Endothelial cell of umbilical vein (primary cell): ENCODE data around the gene CDC37L1. TPM values are rescaled to one million over a fixed set of nuclear protein-coding genes. Genes with fewer than 3 reads are reported as not detected.

ENCODE experiments used
- BruUV-seq: library from RNA; stranded (reverse); fragments of 400-500 nt; replicated peaks from 2 replicates; lab custom pipeline; 2021; lab: Mats Ljungman, UMichigan
- CTCF ChIA-PET: fragments of 300-600, 350-600 bp; sonication (Branson Sonifier 250); formaldehyde crosslinking; loops from one replicate; lab custom pipeline; 2021; ENCODE audit warnings: antibody characterized with exemption, inconsistent platforms; lab: Charles Lee
- POLR2A ChIA-PET: fragments of 300-600, 350-600 bp; sonication (Branson Sonifier 250); formaldehyde crosslinking; loops from one replicate; lab custom pipeline; 2021; ENCODE audit warnings: antibody characterized with exemption, inconsistent platforms; lab: Charles Lee
- DNase-seq: peaks from one replicate; pipeline ENCODE4 v3.0.0-alpha.2; 2011; ENCODE audit warnings: low read depth, low spot score
- FAIRE-seq: peaks from 2 replicates; lab custom pipeline; 2011; peaks lifted over from hg19 to GRCh38; lab: Jason Lieb, UNC
- H2AFZ ChIP-seq: 2 replicates; pipeline ENCODE4 v1.6.0; 2012; ENCODE audit warnings: low read depth, low read length, control low read depth, inconsistent platforms
- H3K27ac ChIP-seq: 2 replicates; pipeline ENCODE4 v1.5.1; 2011; ENCODE audit warnings: low read depth, mild to moderate bottlenecking, control low read depth, low read length, moderate library complexity; ENCODE audit not compliant: insufficient read depth
- H3K27me3 ChIP-seq, 2 experiments: 2 replicates each; pipeline versions ENCODE4 v1.6.0 to v1.6.1; 2011; ENCODE audit warnings: low read length in 2 of 2, mixed read lengths in 1 of 2; ENCODE audit not compliant: control insufficient read depth in 2 of 2, insufficient read depth in 2 of 2
- H3K36me3 ChIP-seq, 2 experiments: 2 replicates in 1 of 2; 3 replicates in 1 of 2; pipeline ENCODE4 v1.5.1; 2011; ENCODE audit warnings: low read length in 2 of 2, mild to moderate bottlenecking in 1 of 2, moderate library complexity in 1 of 2; ENCODE audit not compliant: control insufficient read depth in 2 of 2, insufficient read depth in 2 of 2; ENCODE audit errors: extremely low read depth in 1 of 2
- H3K4me1 ChIP-seq: 3 replicates; pipeline ENCODE4 v1.5.1; 2011; ENCODE audit warnings: mild to moderate bottlenecking, low read length; ENCODE audit not compliant: control insufficient read depth, insufficient read depth; ENCODE audit errors: extremely low read depth
- H3K4me2 ChIP-seq: 2 replicates; pipeline ENCODE4 v1.6.1; 2011; ENCODE audit warnings: low read length, control low read depth, mixed read lengths; ENCODE audit not compliant: insufficient read depth
- H3K4me3 ChIP-seq, 3 experiments: fragments of 200-600 bp in 1 of 3; sonication (generic), shearing (Covaris generic) in 1 of 3; replicated peaks in 1 of 3; 2 replicates each; pipeline ENCODE4 v1.5.1; 2011 to 2016; ENCODE audit warnings: control low read depth in 3 of 3, low read length in 3 of 3, mild to moderate bottlenecking in 2 of 3, inconsistent platforms in 1 of 3, low read depth in 1 of 3, moderate library complexity in 1 of 3; ENCODE audit not compliant: insufficient read depth in 1 of 3
- H3K79me2 ChIP-seq: 2 replicates; pipeline ENCODE4 v1.6.0; 2012; ENCODE audit warnings: low read length, inconsistent platforms; ENCODE audit not compliant: control insufficient read depth, insufficient read depth
- H3K9ac ChIP-seq: replicated peaks from 2 replicates; pipeline ENCODE3; 2011; ENCODE audit warnings: low read length, control low read depth; ENCODE audit not compliant: insufficient read depth; ENCODE audit errors: extremely low read depth
- H3K9me1 ChIP-seq: replicated peaks from 3 replicates; pipeline ENCODE4 v1.6.0; 2011; ENCODE audit warnings: mild to moderate bottlenecking, low read length; ENCODE audit not compliant: control insufficient read depth, insufficient read depth; ENCODE audit errors: extremely low read depth
- H3K9me3 ChIP-seq: replicated peaks from 2 replicates; pipeline ENCODE4 v1.5.1; 2012; ENCODE audit warnings: low read length, inconsistent platforms; ENCODE audit not compliant: control insufficient read depth, insufficient read depth
- H4K20me1 ChIP-seq: replicated peaks from 2 replicates; pipeline ENCODE3; 2011; ENCODE audit warnings: mild to moderate bottlenecking, low read length; ENCODE audit not compliant: control insufficient read depth, insufficient read depth; ENCODE audit errors: extremely low read depth
- CTCF ChIP-seq, 2 donors: IDR thresholded peaks; 1 replicate in 1 of 2; 2 replicates in 1 of 2; pipeline ENCODE4 v1.5.1; 2011; ENCODE audit warnings: low read length in 2 of 2, mild to moderate bottlenecking in 2 of 2, moderate library complexity in 2 of 2, control low read depth in 1 of 2, inconsistent platforms in 1 of 2, low read depth in 1 of 2; ENCODE audit not compliant: insufficient read depth in 1 of 2; ENCODE audit errors: extremely low read depth in 1 of 2
- EZH2 ChIP-seq: IDR thresholded peaks from 2 replicates; pipeline ENCODE4 v1.6.1; 2012; ENCODE audit warnings: borderline replicate concordance, low read depth, mild to moderate bottlenecking, moderate library complexity, low read length, inconsistent platforms; ENCODE audit not compliant: severe bottlenecking
- FOS ChIP-seq: IDR thresholded peaks from 2 replicates; pipeline ENCODE4 v1.6.1; 2011; ENCODE audit warnings: mild to moderate bottlenecking, low read length, moderate library complexity, borderline replicate concordance; ENCODE audit not compliant: insufficient read depth
- GATA2 ChIP-seq: IDR thresholded peaks from 2 replicates; pipeline ENCODE4 v1.7.0; 2011; ENCODE audit warnings: low read depth, mild to moderate bottlenecking, moderate library complexity, mixed read lengths, low read length; ENCODE audit not compliant: insufficient read length, insufficient read depth
- JUN ChIP-seq: IDR thresholded peaks from 2 replicates; pipeline ENCODE4 v1.6.1; 2011; ENCODE audit warnings: borderline replicate concordance, low read depth; ENCODE audit not compliant: insufficient read length, insufficient read depth
- MAX ChIP-seq: IDR thresholded peaks from 2 replicates; pipeline ENCODE4 v1.6.1; 2011; ENCODE audit not compliant: insufficient read depth, insufficient read length
- MYC ChIP-seq: IDR thresholded peaks from one replicate; pipeline ENCODE4 v1.6.1; 2011; ENCODE audit warnings: mild to moderate bottlenecking, low read depth, low read length
- POLR2A ChIP-seq: IDR thresholded peaks from 2 replicates; pipeline ENCODE4 v1.6.1; 2012; ENCODE audit warnings: low read depth, mild to moderate bottlenecking, control low read depth, low read length
- POLR2AphosphoS5 ChIP-seq: IDR thresholded peaks from 2 replicates; pipeline ENCODE4 v1.6.1; 2012; ENCODE audit warnings: low read depth, mild to moderate bottlenecking, control low read depth, low read length, moderate library complexity; ENCODE audit not compliant: insufficient read depth
- dilution Hi-C: fragments of 300-500 bp; cut with MboI; formaldehyde crosslinking; loops from one replicate; pipeline ENCODE4 v1.15.0; 2019; ENCODE audit warnings: low sequenced_read_pairs; ENCODE audit not compliant: extremely low pct_ligation_motif_present
- intact Hi-C: fragments of 100-400 bp; cut with micrococcal nuclease; formaldehyde crosslinking; loops from one replicate; pipeline ENCODE4 v1.10.0; 2022
- polyA plus RNA-seq, 4 experiments: library from polyadenylated mRNA; depleted of rRNA in 3 of 4; stranded (reverse) in 3 of 4; unstranded in 1 of 4; fragments of >200 nt; gene quantifications; 2 replicates each; pipeline versions ENCODE4 v1.2.1 to v1.2.3, GENCODE V29; 2011 to 2012; ENCODE audit warnings: missing spikeins in 1 of 4
- total RNA-seq: library from RNA; stranded (reverse); gene quantifications from 2 replicates; pipeline ENCODE4 v1.2.3, GENCODE V29; 2021

The CDC37L1 gene
- total and polyA plus RNA-seq, 2 donors (not counting 3 experiments of a cell fraction or from before 2014, with no cell fraction given), result 2.6 to 6.8 TPM

- H3K27ac ChIP-seq, result no peak overlapping the region
- intact Hi-C loops (loop anchor here (10.0 kb wide), 1 partner anchor 1150 kb away; the partner anchor contains the start of gene RFX3), dilution Hi-C loops (no loop called here)
- H3K9me1 ChIP-seq, result no peaks in the 10 kb centered on the region
- peaks cover 1% of the 10 kb centered on the region for H3K79me2 ChIP-seq
- no peak overlapping the region for H3K4me2 ChIP-seq
- DNase-seq, result no peak
- H3K36me3 ChIP-seq, result no peaks in the 10 kb centered on the region
- ChIA-PET POLR2A (no interaction called here), CTCF (interaction anchor here (1.2 to 1.6 kb wide), 2 partner anchors 9 to 12 kb away, joined by 4 to 5 read pairs; partner anchors contain the start of genes PLPP6 and SPATA6L)
- no peaks in the 10 kb centered on the region for H3K4me1 ChIP-seq
- BruUV-seq, result no TSS peak
- H3K27me3 ChIP-seq, result no peaks in the 10 kb centered on the region
- no peaks in the 10 kb centered on the region for H4K20me1 ChIP-seq
- FAIRE-seq, result no peak
- H2AFZ ChIP-seq, result no peak overlapping the region
- no peak for TF ChIP-seq GATA2
- TF ChIP-seq POLR2AphosphoS5, result no peak
- no peak for TF ChIP-seq POLR2A
- TF ChIP-seq CTCF (IDR thresholded peaks at IDR 0.05; ENCODE audit: extremely low read depth in 1 of 2, insufficient read depth in 1 of 2, low read depth in 1 of 2, low read length in 2 of 2), result no peak
- TF ChIP-seq EZH2, result no peak
- TF ChIP-seq FOS, result no peak
- no peak for TF ChIP-seq MYC
- no peak for TF ChIP-seq JUN
- TF ChIP-seq MAX, result no peak
- no peak overlapping the region for H3K9ac ChIP-seq
- H3K9me3 ChIP-seq, result no peaks in the 10 kb centered on the region
- no peak overlapping the region for H3K4me3 ChIP-seq
These were observed 4.6 kb upstream of the CDC37L1 start for GRCh38 chr9:4674783-4675182.
